NCI-H146 (cell line): ENCODE results near the gene IFNAR2.
A peak's percentile ranks its signal among the peaks of the same experiment; 100 is the strongest.
"Not testable (repeated sequence)": the region's sequence is repeated elsewhere in the genome, so short reads cannot be mapped to it uniquely, and the experiment has no call there.

ENCODE experiments used
- DNase-seq: peaks from one replicate; lab custom pipeline; 2025; lab: John Stamatoyannopoulos, UW

IFNAR2 gene

DNA sequence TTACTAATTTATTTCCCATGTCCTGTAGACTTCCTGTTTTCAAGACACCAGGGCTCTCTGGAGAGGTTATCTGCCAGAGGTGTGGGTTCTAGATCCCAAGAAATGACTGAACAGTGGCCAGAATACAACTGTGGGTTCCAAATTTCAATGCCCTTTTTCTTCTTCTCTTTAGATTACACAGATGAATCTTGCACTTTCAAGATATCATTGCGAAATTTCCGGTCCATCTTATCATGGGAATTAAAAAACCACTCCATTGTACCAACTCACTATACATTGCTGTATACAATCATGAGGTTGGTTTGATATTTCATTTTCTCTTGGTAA lies 15.0 kb downstream of the IFNAR2 start:
- no peak for DNase-seq

DNA sequence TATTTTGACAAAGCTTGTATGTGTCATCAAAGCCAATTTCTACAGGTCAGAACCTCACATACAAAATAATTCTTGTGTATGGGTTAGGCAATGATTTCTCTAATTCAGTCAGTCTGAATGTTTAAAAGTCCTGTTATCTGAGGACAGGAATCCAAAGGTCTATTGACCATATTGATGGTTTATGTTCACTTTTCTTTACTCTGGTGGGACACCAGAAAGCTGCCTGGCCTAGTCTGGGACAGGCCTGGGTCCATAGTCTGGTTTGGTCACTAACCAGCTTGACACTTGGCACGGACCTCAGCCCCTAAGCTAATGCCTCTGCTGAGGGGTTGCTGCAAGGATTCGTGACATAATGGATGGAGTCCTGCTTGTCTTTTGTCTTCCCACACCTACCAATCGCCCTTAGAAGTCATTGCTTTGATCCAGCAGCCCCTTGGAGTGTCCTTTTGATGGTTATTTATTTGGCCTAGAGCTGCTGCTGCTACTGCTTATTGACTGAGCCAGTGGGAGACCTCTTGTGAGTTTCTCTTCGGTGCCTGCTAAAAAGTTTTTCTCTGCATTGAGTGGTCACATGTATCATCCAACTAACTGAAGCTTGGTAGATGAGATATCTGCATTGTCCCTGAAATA lies 15.7 kb downstream of the IFNAR2 start:
- DNase-seq: no peak

DNA sequence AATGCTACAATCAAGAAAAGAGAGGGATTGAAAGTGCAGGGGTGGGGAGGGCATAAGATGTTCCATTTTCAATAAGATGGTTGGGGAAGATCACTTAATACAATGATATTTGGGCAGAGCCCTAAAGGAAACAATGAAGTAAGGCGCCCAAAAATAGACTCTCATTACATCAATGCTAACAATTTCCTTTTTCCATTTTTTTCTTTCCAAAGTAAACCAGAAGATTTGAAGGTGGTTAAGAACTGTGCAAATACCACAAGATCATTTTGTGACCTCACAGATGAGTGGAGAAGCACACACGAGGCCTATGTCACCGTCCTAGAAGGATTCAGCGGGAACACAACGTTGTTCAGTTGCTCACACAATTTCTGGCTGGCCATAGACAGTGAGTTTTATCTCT lies 16.8 kb downstream of the IFNAR2 start:
- DNase-seq: no peak

DNA sequence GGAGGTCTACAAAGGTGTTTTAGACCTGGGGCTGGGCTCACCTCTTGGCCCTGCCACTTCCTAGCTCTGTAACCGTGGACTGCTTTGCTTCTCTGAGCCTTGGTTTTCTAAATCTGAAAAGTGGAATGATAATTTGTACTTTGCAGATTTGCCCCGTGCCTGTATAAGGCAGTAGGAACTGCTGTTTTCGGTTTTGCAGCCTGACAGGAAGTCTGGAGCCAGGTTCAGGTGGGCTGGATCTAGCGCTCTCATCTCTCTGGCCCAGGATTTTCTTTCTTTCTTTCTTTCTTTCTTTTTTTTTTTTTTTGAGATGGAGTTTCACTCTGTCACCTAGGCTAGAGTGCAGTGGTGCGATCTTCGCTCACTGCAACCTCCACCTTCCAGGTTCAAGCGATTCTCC lies 17.2 kb downstream of the IFNAR2 start:
- DNase-seq: no peak

DNA sequence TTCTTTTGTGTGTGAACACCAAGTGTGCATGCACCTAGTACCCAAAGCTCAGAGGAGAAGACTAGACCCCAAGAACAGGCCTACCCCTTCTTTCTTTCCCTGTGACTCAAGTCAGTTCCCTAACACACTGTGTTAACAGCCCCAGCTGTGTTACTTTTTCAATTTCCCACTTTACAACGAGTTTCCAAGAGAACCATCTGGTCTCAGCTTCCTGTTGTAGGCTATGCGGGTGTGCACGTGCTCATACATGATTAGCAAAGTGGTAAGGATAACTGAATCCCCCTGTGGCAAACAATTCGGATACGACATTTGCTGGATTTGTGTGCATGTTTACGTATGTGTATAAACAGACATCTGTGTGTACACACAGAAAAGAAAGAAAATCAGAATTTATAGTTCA lies 17.9 kb downstream of the IFNAR2 start:
- DNase-seq: no peak

DNA sequence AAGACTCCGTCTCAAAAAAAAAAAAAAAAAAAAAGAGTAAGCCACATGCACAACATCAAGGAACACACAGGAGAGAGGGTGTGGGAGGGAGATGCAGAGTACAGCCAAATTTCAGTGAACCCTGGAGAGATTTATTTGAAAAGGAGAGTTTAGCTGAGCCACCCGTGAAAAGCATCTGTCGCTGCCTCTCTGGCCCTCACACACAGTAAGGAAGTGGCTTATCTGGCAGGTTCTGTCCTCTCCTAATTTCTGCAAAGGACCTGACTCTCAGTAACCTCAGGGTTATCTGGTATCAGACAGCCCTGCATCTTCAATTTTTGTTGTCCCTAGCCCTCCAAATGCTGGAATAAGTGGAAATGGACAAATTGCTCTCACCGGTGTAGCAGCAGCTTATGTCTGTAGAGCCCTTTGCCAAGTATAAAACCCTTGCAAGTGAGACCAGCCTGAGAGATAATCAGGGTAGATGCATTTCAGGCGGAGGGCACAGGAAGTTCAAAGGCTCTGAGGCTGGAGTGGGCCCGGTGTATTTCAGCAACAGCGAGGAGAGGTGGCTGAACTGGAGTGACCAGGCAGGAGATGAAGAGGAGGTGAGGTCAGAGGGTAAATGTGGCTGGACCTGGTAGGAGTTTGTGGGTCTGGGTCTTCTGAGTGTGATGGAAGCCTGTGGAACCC lies 19.7 kb downstream of the IFNAR2 start:
- DNase-seq: no peak

DNA sequence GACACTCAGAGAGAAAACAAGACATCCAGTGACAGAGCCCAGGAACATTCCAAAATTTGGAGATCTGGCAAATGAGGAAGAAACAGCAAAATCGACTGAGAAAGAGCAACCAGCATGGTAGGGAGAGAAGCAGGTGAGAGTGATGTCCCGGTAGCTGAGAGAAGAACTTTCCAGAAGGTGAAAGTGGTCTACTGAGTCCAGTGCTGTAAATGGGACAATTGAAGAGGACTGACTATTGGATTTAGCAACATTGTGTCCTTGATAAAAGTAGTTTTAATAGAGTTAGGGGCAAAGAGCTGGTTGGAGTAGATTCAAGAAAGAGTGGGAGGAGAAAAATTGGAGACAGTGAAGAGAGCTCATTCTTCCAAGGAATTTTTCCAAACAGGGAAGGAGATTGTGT lies 21.4 kb downstream of the IFNAR2 start:
- no peak for DNase-seq

DNA sequence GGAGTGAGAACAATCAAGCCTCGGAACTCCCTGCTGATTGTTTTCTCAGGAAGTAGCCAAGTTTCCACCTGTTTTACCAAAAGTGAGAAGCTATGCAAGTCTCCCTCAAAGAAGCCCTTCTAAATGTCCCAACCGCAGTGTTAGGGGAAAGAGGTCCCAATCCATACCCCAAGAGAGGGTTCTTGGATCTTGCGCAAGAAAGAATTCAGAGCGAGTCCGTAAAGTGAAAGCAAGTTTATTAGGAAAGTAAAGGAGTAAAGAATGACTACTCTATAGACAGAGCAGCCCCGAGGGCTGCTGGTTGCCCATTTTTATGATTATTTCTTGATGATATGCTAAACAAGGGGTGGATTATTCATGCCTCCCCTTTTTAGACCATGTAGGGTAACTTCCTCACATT lies 23.6 kb downstream of the IFNAR2 start:
- DNase-seq: not testable (repeated sequence)

DNA sequence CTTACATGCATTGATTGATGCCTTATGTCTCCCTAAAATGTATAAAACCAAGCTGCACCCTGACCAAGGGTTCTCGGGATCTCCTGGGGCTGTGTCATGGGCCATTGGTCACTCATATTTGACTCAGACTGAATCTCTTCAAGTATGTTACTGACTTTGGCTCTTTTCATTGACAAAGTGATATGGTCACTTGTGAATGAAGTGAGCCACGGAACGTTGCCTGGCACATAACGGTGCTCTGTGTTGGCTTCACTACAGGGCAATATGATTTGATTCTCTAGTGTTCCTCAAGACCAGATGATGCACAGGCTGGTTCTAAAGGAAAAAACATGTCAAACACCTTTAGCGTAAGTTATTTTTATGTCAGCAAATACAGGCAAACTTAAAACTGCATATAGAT lies 25.0 kb downstream of the IFNAR2 start:
- DNase-seq: no peak

DNA sequence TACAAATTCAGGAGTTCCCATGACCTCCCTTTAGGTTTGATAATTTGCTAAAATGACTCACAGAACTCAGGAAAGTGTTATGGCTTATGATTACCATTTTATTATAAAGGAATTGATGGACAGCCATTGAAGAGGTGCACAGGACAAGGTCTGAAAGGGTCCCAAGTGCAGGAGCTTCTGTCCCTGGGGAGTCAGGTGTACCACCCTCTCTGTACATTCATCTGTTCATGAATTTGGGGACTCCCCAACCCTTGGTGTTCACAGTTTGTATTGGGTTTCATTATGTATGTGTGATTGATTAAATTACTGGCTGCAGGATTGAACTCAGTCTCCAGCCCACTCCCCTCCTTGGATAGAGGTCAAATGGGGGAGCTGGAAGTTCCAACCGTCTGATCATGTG lies 25.7 kb downstream of the IFNAR2 start:
- DNase-seq: no peak

DNA sequence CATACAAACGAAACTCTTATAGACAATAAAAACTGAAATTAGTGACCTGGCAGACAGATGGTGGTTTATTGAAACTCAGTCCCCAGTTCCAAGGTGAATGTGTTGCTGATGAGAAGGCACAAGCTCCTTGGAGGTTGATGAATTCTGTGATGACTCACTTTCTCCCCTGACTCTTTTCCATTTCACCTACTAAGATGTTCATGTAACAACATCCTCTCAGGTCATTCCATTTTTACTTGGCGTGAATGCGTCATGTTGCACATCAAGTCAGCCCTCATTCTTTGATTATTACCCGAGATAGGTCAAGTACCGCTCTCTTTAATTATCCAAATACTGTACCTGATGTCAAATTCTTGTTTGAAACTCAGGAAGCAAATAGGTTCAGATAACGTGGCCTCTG lies 26.3 kb downstream of the IFNAR2 start:
- DNase-seq: no peak

DNA sequence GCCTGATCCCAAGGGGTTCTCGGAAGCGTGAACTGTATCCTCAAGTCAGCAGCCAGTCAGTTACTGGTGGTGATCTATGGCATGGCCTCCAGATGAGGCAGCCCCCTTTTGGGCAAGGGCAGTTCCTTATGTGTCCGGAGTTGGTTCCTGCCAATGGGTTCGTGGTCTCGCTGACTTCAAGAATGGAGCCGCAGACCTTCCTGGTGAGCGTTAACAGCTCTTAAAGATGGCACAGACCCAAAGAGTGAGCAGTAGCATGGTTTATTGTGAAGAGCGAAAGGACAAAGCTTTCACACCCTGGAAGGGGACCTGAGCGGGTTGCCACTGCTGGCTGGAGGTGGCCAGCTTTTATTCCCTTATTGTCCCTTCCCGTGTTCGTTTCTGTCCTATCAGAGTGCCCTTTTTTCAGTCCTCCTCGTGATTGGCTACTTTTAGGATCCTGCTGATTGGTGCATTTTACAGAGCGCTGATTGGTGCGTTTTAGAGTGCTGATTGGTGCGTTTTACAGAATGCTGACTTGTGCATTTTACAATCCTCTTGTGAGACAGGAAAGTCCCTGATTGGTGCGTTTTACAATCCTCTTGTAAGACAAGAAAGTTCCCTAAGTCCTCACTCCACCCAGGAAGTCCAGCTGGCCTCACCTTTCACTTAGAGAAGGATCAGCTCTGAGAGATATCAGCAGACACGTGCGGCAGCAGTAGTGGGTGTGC lies 27.5 kb downstream of the IFNAR2 start:
- DNase-seq: no peak

DNA sequence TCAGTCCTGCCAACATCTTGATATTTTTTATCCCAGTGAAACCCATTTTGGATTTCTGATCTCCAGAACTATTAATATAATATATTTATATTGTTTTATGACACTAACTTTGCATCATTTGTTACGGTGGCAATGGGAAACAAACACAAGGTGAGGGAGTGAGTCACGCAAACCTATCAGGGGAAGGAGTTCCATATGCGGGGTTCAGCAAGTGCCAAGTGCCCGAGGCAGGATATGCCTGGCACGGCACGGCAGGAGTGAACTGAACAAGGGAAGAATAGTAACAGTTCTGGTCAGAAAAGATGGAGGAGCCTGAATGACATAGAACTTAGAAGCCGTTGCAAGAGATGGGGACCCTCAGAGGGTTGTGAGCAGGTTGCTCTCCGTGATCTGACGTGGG lies 28.7 kb downstream of the IFNAR2 start:
- no peak for DNase-seq

DNA sequence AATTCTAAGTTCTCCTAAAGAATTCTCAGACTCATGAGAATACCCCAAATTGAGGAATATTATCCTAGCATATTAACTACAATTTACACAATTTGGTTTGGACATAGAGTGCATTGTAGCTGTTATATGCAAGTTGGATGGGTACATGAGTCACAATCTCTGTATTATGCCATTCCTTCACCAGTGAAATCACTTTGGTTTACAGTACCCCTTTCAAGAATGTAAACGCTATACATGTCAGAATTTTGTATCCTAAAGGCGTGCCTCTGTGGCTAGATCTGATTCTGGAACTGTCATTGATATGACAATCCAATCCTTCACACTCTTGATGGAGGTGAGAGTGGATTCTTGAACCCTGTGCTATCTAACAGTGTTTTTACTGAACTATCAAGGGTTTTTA lies 29.7 kb downstream of the IFNAR2 start:
- DNase-seq: no peak

DNA sequence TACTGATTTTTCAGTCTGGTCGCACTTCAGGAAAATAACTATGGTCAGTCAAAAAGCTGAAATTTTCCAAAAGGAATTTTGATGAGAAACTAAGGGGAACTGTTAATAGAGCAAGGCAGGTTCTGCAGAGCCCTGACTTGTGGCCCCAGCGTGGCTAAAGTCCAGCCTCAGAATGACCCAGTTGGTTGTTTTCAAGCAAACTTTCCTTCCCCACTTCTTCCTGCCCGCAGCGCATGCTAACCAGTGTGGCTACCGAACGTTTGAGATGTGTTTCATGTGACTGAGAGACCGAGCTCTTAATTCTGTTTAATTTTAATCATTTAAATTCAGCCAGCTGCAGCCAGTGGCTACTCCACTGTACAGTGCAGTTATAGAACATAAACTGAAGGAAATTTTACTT lies 30.3 kb downstream of the IFNAR2 start:
- DNase-seq: no peak

DNA sequence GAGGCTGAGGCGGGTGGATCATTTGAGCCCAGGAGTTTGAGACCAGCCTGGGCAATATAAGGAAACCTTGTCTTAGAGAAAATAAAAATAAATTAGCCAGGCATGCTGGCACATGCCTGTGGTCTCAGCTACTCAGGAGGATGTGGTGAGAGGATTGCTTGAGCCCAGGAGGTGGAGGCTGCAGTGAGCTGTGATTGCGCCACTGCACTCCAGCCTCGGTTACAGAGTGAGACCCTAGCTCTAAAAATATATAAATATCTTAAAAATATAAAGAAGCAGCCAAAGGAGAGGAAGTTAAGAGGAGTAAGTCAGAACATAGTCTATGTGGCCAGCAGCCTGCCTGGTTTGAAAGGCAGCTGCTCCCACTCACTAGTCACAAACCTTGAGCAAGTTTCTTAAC lies 31.9 kb downstream of the IFNAR2 start:
- DNase-seq: no peak

DNA sequence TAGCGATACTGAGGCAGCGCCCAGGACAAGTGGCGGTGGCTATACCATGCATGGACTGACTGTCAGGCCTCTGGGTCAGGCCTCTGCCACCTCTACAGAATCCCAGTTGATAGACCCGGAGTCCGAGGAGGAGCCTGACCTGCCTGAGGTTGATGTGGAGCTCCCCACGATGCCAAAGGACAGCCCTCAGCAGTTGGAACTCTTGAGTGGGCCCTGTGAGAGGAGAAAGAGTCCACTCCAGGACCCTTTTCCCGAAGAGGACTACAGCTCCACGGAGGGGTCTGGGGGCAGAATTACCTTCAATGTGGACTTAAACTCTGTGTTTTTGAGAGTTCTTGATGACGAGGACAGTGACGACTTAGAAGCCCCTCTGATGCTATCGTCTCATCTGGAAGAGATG lies 33.2 kb downstream of the IFNAR2 start:
- DNase-seq: no peak

DNA sequence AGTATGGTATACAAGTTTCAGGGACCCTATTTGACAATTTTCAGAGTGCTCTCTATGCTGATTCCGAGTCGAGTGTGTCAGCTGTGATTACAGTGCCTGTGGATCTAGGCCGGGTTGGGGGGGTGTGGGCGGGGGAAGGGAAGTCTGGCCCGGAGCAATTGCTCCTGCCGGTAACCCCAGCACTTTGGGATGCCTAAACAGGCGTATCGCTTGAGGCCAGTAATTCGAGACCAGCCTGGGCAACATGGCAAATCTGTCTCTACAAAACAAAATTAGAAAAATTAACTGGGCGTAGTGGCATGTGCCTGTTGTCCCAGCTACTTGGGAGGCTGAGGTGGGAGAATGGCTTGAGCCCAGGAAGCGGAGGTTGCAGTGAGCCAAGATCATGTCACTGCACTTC lies 34.8 kb downstream of the IFNAR2 start:
- DNase-seq: no peak

DNA sequence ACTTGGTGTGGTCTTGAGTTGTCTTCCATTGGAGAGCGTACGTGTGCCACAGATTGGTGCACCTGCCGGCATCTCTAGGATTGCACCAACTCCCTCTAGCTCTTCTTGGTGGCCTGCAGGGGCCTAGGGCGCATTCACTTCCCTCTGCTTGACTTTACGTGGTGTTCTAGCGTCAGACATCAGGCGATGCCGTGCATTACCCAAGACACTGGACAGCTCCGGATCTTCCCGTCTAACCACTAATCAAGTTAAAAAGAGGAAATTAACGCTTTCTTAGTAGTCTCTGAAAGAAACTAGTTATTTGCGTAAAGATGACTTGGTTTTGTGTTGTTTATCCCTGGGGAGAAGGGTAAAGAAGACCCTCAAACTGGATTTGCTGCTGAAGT lies 35.9 kb downstream of the IFNAR2 start:
- peak; percentile 43 for DNase-seq

DNA sequence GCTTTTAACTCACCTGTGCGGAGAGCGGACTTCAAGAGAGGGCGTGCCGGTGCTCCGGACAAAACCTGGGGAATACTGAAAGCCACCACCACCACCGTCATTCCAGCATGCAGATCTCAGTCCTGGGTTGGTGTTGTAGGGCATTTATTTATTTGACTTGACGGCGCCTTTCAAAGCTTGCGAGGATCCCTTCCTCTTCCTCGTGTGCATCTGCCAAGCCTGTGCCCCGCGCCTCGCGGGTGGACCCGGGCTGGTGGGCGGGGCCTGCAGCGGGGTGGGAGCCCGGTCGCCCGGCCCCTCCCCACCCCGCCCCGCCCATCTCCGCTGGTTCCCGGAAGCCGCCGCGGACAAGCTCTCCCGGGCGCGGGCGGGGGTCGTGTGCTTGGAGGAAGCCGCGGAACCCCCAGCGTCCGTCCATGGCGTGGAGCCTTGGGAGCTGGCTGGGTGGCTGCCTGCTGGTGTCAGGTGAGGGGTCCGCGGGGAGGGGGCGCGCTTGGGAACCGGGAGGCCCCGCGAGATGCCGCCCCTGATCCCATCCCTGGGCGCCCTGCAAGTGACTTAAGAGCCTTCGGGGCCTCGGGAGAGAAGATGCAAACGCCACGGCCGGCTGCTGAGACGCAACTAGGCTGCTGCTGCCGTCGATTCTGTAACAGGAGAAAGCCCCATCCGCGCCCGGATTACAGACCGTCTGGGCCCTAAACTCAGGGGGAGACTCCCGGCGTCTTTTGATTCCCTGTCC lies 36.5 kb downstream of the IFNAR2 start, which contains the start of gene IL10RB:
Gene IL10RB, plus strand, starts transcription at position 318 of the 739 bp plus-strand sequence. Its CDS starts 99 bp downstream, at position 417.
- peak; percentile 63 for DNase-seq

DNA sequence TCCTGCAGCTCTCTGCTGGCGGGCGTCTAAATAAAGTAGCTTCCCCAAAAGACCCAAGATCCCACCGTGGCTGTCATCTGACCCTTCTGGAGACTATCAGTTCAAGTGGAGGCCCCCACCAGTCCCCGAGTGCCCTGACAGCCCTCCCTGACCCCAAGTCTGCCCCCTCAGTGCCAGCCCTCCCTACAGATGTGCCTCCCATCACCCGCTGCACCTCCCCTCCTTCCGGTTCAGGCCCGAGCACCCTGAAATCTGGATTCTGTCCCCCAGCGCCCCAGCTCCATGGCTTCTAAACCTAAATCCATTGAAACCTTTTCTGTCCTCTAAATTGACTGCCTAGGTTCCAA lies 37.0 kb downstream of the IFNAR2 start:
- no peak for DNase-seq

DNA sequence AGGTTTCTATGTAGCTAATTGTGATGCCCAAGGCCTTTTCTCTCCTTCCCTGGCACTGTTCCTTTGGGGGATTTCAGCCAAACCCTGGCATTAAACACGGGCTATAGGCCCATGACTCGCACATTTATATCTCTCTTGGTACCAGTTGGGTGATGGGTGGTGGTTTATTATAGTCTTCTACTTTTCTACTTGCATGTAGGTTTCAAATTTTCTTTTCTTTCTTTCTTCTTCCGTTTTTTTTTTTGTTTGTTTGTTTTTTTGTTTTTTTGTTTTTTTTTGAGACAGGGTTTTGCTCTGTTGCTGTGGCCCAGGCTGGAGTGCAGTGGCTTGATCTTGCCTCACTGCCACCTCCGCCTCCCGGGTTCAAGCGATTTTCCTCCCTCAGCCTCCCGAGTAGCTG lies 37.5 kb downstream of the IFNAR2 start:
- DNase-seq: no peak

DNA sequence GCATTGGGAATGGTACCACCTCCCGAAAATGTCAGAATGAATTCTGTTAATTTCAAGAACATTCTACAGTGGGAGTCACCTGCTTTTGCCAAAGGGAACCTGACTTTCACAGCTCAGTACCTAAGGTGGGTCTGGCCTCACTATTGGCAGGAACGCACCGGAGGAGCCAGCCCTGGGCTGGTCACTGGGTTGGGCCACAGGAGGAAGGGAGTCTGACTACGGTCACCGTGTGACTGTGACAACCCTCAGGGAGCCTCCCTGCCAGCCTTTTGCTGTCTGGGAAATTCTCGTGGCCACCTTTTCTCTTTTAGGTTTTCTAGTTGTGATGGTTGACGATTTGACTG lies 38.6 kb downstream of the IFNAR2 start:
- DNase-seq: no peak
